BJ (cell line): ENCODE data around the gene SLC25A11. TPM values are rescaled to one million over a fixed set of nuclear protein-coding genes. Genes with fewer than 3 reads are reported as not detected.
"Not testable (repeated sequence)": the region's sequence is repeated elsewhere in the genome, so short reads cannot be mapped to it uniquely, and the experiment has no call there.

Experiments used
- CTCF ChIA-PET: fragments of 350-600 bp; formaldehyde crosslinking; extraction: SDS; loops from one replicate; lab custom pipeline; 2021; ENCODE audit warnings: antibody characterized with exemption, inconsistent platforms; lab: Yijun Ruan, JAX
- POLR2A ChIA-PET: fragments of 300-600 bp; sonication (Branson Sonifier 250); formaldehyde crosslinking; extraction: SDS; loops from one replicate; lab custom pipeline; 2021; ENCODE audit warnings: antibody characterized with exemption; lab: Charles Lee
- DNase-seq: peaks from one replicate; pipeline ENCODE4 v3.0.0-alpha.2; 2011; ENCODE audit warnings: low read depth
- H3K27me3 ChIP-seq: 2 replicates; pipeline ENCODE4 v1.6.0; 2011; ENCODE audit warnings: low read length; ENCODE audit not compliant: control insufficient read depth, insufficient read depth
- H3K36me3 ChIP-seq: 2 replicates; pipeline ENCODE4 v1.5.1; 2011; ENCODE audit warnings: low read length; ENCODE audit not compliant: control insufficient read depth, insufficient read depth
- H3K4me3 ChIP-seq: 2 replicates; pipeline ENCODE4 v1.5.1; 2011; ENCODE audit warnings: low read depth, mild to moderate bottlenecking, control low read depth, low read length
- polyA plus RNA-seq: library from polyadenylated mRNA; depleted of rRNA; stranded (reverse); fragments of >200 nt; gene quantifications from 2 replicates; pipeline ENCODE4 v1.2.3, GENCODE V29; 2011
- TF ChIP-seq, protein P1 (sequence below): IDR thresholded peaks from 2 replicates; pipeline ENCODE4 v1.5.1; 2011; ENCODE audit warnings: low read depth, mild to moderate bottlenecking, control low read depth, inconsistent platforms, low read length, moderate library complexity; ENCODE audit not compliant: insufficient read depth

SLC25A11 gene
- polyA plus RNA-seq, 1 experiment = 70.7 TPM

GRCh38 chr17:4908711-4909496 lies 30.9 kb downstream of the SLC25A11 start:
- H3K4me3 ChIP-seq = no peak overlapping the region
- peak; percentile 82 for DNase-seq
- CTCF ChIA-PET = interaction anchor here (0.6 to 3.3 kb wide), 36 partner anchors 9 to 329 kb away, joined by 3 to 27 read pairs (median 4); partner anchors contain the start of genes C17orf107, CAMTA2, INCA1 and KIF1C
- no peaks in the 10 kb centered on the region for H3K27me3 ChIP-seq
- TF ChIP-seq, protein P1, sequence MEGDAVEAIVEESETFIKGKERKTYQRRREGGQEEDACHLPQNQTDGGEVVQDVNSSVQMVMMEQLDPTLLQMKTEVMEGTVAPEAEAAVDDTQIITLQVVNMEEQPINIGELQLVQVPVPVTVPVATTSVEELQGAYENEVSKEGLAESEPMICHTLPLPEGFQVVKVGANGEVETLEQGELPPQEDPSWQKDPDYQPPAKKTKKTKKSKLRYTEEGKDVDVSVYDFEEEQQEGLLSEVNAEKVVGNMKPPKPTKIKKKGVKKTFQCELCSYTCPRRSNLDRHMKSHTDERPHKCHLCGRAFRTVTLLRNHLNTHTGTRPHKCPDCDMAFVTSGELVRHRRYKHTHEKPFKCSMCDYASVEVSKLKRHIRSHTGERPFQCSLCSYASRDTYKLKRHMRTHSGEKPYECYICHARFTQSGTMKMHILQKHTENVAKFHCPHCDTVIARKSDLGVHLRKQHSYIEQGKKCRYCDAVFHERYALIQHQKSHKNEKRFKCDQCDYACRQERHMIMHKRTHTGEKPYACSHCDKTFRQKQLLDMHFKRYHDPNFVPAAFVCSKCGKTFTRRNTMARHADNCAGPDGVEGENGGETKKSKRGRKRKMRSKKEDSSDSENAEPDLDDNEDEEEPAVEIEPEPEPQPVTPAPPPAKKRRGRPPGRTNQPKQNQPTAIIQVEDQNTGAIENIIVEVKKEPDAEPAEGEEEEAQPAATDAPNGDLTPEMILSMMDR = peak; percentile 86
- H3K36me3 ChIP-seq = no peaks in the 10 kb centered on the region
- POLR2A ChIA-PET = interaction anchor here (0.9 kb wide), 1 partner anchor 31 kb away, joined by 3 read pairs; the partner anchor contains the start of genes RNF167 and SLC25A11

GRCh38 chr17:4908301-4908700 lies 31.5 kb downstream of the SLC25A11 start:
- ChIA-PET POLR2A (no interaction called here), CTCF (interaction anchor here (0.7 to 3.3 kb wide), 23 partner anchors 9 to 330 kb away, joined by 3 to 27 read pairs (median 6); partner anchors contain the start of genes C17orf107, CAMTA2, INCA1 and KIF1C)
- no peak for DNase-seq
- TF ChIP-seq, protein P1 = no peak
- H3K4me3 ChIP-seq = no peak overlapping the region
- no peaks in the 10 kb centered on the region for H3K36me3 ChIP-seq
- no peaks in the 10 kb centered on the region for H3K27me3 ChIP-seq

- DNase-seq, H3K27me3 ChIP-seq, H3K36me3 ChIP-seq, H3K4me3 ChIP-seq, CTCF ChIA-PET, POLR2A ChIA-PET: not testable (repeated sequence)
Measured at GRCh38 chr17:4906642-4907041, 33.2 kb downstream of the SLC25A11 start.

DNA sequence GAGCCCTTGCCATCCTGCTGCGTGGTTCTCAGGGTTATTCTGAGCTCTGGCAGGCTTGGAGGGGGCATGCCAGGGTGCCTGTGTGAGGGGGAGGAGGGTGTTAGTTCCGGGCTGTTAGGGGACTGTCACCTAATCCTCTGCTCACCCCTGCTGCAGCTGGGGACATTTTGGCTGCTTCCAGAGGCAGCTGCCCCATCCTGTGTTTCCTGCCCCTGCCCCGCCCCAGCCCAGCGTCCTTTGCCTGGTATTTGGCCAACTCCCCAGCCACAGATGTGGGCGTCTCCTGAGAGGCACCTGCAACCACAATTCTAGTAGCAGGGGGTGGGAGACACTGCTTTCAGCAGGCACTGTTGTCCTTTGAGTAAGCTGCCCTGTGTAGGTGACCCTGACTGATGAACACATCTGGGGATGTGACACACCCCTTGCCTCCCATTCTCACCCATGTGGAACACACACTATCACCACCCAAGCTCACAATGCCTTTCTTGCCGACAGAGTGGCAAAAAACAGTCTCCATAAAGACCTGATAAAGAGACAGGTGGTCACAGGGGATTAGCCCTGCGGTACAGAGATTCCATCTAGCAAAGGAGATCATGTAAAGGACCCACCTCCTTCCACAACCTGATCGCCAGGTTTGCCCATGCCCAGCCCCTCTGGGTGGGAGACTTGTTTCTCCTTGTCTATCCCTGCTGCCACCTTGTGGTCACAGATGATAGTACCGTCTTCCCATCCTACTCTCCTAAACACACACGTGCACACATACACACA lies 36.6 kb downstream of the SLC25A11 start, which contains the start of gene CHRNE:
Gene CHRNE, minus strand, starts transcription at position 48 of the 768 bp plus-strand sequence. Its CDS starts 35 bp downstream, at position 13.
- no peak for DNase-seq
- Histone ChIP-seq H3K4me3 (no peak within 1 kb of the TSS), H3K36me3 (no peaks in the 10 kb centered on the region), H3K27me3 (no peaks in the 10 kb centered on the region)
- TF ChIP-seq, protein P1 = peak; percentile 82
- POLR2A ChIA-PET = no interaction called here
- CTCF ChIA-PET = interaction anchor here (0.7 to 2.8 kb wide), 22 partner anchors 10 to 252 kb away, joined by 3 to 11 read pairs (median 4); partner anchors contain the start of genes ARRB2, RNF167, SLC25A11 and VMO1

DNA sequence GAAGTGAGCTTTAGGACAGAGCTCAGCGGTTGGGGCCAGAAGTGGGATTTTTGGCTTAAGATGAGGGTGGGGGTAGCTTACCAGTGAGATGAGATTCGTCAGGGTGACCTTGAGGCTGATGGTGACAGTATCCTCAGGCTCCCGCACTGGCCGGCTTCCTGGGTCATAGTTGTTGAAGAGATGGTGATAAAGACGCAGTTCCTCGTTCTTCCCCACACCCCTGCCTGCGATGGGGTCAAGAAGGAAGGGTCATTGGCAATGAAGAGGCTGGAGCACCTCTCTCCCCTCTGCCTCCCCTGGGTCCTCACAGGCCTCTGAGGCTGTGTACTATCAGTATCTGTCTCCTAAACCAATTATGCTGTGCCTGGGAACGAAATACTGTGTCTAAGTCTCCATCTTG lies 37.3 kb downstream of the SLC25A11 start:
- DNase-seq = no peak
- Histone ChIP-seq H3K4me3 (no peak overlapping the region), H3K27me3 (no peaks in the 10 kb centered on the region), H3K36me3 (no peaks in the 10 kb centered on the region)
- TF ChIP-seq, protein P1 = no peak
- ChIA-PET POLR2A (no interaction called here), CTCF (interaction anchor here (0.7 to 2.8 kb wide), 10 partner anchors 13 to 251 kb away, joined by 3 to 11 read pairs (median 4); partner anchors contain the start of genes ARRB2, MED11 and VMO1)
